Measurements from ENCODE around the gene OTUB1. TPM values are rescaled to one million over a fixed set of nuclear protein-coding genes. Genes with fewer than 3 reads are reported as not detected.

The OTUB1 gene
- total and polyA plus RNA-seq, 9 of the 15 experiments (the other 6 are each of a cell fraction or from before 2014, with no cell fraction given), result 29.5 to 134 (median 66.1) TPM

- TF ChIP-seq MAX (CRISPR knock-in tag; IDR thresholded peaks at IDR 0.05) (no peak), SP2 (IDR thresholded peaks at IDR 0.05; ENCODE audit: extremely low read depth, low read depth, low read length, poor library complexity, severe bottlenecking) (no peak), OTX1 (CRISPR knock-in tag; IDR thresholded peaks at IDR 0.05) (no peak), POLR2A (conservative IDR thresholded peaks at IDR 0.05) (peak; percentile 94), ZNF561 (CRISPR knock-in tag; conservative IDR thresholded peaks at IDR 0.05) (no peak), CHD4 (IDR thresholded peaks at IDR 0.05; ENCODE audit: insufficient read depth, insufficient replicate concordance, low read depth, low read length, poor library complexity, severe bottlenecking) (no peak), HMG20B (CRISPR knock-in tag; IDR thresholded peaks at IDR 0.05) (no peak; the same call in 1 of the 2 replicates), ARID4B (CRISPR knock-in tag; IDR thresholded peaks at IDR 0.05) (no peak), POLR2G (IDR thresholded peaks at IDR 0.05; ENCODE audit: low read depth, low read length) (peak; percentile 98), ETV5 (CRISPR knock-in tag; IDR thresholded peaks at IDR 0.05; ENCODE audit: low read depth) (no peak; the same call in 1 of the 2 replicates), CHCHD3 (CRISPR knock-in tag; IDR thresholded peaks at IDR 0.05) (no peak), BCOR (IDR thresholded peaks at IDR 0.05) (no peak), DNMT1 (IDR thresholded peaks at IDR 0.05) (no peak), IRF2 (CRISPR knock-in tag; IDR thresholded peaks at IDR 0.05) (no peak), ZBED1 (IDR thresholded peaks at IDR 0.05) (no peak), NEUROD1 (IDR thresholded peaks at IDR 0.05; ENCODE audit: borderline replicate concordance, low read depth, low read length, partially characterized antibody) (no peak), ATF7 (IDR thresholded peaks at IDR 0.05) (no peak), ZNF507 (tag; conservative IDR thresholded peaks at IDR 0.05) (no peak)
- TF ChIP-seq, protein P1, sequence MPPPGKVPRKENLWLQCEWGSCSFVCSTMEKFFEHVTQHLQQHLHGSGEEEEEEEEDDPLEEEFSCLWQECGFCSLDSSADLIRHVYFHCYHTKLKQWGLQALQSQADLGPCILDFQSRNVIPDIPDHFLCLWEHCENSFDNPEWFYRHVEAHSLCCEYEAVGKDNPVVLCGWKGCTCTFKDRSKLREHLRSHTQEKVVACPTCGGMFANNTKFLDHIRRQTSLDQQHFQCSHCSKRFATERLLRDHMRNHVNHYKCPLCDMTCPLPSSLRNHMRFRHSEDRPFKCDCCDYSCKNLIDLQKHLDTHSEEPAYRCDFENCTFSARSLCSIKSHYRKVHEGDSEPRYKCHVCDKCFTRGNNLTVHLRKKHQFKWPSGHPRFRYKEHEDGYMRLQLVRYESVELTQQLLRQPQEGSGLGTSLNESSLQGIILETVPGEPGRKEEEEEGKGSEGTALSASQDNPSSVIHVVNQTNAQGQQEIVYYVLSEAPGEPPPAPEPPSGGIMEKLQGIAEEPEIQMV (tag; conservative IDR thresholded peaks at IDR 0.05; ENCODE audit: low read depth), result no peak
- TF ChIP-seq, protein P2, sequence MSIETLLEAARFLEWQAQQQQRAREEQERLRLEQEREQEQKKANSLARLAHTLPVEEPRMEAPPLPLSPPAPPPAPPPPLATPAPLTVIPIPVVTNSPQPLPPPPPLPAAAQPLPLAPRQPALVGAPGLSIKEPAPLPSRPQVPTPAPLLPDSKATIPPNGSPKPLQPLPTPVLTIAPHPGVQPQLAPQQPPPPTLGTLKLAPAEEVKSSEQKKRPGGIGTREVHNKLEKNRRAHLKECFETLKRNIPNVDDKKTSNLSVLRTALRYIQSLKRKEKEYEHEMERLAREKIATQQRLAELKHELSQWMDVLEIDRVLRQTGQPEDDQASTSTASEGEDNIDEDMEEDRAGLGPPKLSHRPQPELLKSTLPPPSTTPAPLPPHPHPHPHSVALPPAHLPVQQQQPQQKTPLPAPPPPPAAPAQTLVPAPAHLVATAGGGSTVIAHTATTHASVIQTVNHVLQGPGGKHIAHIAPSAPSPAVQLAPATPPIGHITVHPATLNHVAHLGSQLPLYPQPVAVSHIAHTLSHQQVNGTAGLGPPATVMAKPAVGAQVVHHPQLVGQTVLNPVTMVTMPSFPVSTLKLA (conservative IDR thresholded peaks at IDR 0.05), result peak; percentile 73 to 74
- TF ChIP-seq, protein P3, sequence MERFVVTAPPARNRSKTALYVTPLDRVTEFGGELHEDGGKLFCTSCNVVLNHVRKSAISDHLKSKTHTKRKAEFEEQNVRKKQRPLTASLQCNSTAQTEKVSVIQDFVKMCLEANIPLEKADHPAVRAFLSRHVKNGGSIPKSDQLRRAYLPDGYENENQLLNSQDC (CRISPR knock-in tag; IDR thresholded peaks at IDR 0.05), result no peak
These were observed at the start of gene OTUB1 (continued) for GRCh38 chr11:63986156-63986931.

Data from K562 (cell line).